Measurements from ENCODE around the gene RHNO1.

RHNO1 gene

GRCh38 chr12:2937500-2937899, 60.5 kb downstream of the RHNO1 start:
- Histone ChIP-seq H3K27me3 (ENCODE audit: insufficient read depth, poor library complexity, severe bottlenecking) (no peaks in the 10 kb centered on the region), H3K4me3 (ENCODE audit: severe bottlenecking) (no peak overlapping the region), H3K9me3 (ENCODE audit: severe bottlenecking) (no peaks in the 10 kb centered on the region), H3K36me3 (ENCODE audit: low read depth) (peaks cover 53% of the 10 kb centered on the region), H3K4me1 (ENCODE audit: insufficient read depth, poor library complexity, severe bottlenecking) (no peaks in the 10 kb centered on the region), H3K27ac (ENCODE audit: poor library complexity, severe bottlenecking) (no peak overlapping the region)
- TF ChIP-seq CTCF (IDR thresholded peaks at IDR 0.05; ENCODE audit: poor library complexity, severe bottlenecking), result no peak
- ATAC-seq (ENCODE audit: low read depth), result no peak
- no peak for DNase-seq (ENCODE audit: low spot score)
